Islet of Langerhans (tissue), 1 donor: ENCODE data around the gene SRPK1.
A peak's percentile ranks its signal among the peaks of the same experiment; 100 is the strongest.

ENCODE experiments used
- FAIRE-seq: peaks from one replicate; lab custom pipeline; 2011; peaks lifted over from hg19 to GRCh38; lab: Jason Lieb, UNC

The SRPK1 gene

GRCh38 chr6:35897486-35897885 is 23.4 kb downstream of the SRPK1 start:
- FAIRE-seq, result no peak

GRCh38 chr6:35897036-35897435 is 23.9 kb downstream of the SRPK1 start:
- no peak for FAIRE-seq

DNA sequence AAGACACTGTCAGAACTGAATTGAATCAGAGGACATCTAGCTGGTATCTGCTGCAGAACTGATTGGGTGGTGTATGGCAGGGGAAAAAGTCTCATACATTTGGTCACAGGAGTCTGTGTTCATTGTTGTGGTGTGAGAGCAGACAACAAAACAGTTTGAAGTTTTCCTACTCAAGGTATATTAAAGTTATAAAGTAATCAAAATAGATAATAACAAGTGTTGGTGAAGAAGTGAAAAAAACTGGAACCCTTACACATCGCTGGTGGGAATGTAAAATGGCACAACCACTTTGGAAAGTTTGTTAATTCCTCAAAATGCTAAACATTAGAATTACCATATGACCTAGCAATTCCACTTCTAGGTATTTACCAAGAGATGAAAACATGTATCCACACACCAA is 24.7 kb downstream of the SRPK1 start:
- FAIRE-seq, result no peak

- FAIRE-seq, result no peak
Observed at GRCh38 chr6:35895560-35895959, 25.3 kb downstream of the SRPK1 start.

GRCh38 chr6:35894776-35895175 is 26.1 kb downstream of the SRPK1 start:
- no peak for FAIRE-seq

DNA sequence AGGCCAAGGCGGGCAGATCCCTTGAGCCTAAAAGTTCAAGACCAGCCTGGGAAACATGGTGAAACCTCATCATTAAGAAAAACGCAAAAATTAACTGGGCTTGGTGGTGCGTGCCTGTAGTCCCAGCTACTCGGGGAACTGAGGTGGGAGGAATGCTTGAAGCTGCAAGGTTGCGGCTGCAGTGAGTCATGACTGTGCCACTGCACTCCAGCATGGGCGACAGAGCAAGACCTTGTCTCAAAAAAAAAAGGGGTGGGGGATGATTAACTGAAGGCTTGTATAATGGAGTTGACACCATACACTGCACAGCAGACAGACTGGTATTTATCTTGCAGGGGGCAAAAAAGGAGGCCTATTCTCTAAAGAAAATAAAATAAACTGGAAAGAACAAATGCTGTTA is 27.7 kb downstream of the SRPK1 start:
- FAIRE-seq, result no peak

DNA sequence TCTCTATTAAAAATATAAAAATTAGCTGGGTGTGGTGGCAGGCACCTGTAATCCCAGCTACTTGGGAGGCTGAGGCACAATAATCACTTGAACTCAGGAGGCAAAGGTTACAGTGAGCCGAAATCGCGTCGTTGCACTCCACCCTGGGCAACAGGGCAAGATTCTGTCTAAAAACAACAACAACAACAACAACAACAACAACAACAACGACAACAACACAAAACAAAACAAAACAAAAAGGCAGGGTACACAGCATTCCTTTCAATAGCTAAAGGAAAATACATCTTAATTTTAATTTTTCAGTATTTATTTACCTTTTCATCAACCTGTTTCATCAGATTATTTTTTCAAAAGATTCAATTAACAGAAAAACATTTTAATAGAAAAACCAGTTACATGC is 28.4 kb downstream of the SRPK1 start:
- FAIRE-seq, result peak; percentile 83

GRCh38 chr6:35879151-35879550 is 41.7 kb downstream of the SRPK1 start:
- no peak for FAIRE-seq

GRCh38 chr6:35876902-35877301 is 44.0 kb downstream of the SRPK1 start:
- FAIRE-seq, result no peak

- no peak for FAIRE-seq
Observed at GRCh38 chr6:35874730-35875129, 46.2 kb downstream of the SRPK1 start.

GRCh38 chr6:35859367-35859766 is 61.5 kb downstream of the SRPK1 start:
- FAIRE-seq, result no peak

DNA sequence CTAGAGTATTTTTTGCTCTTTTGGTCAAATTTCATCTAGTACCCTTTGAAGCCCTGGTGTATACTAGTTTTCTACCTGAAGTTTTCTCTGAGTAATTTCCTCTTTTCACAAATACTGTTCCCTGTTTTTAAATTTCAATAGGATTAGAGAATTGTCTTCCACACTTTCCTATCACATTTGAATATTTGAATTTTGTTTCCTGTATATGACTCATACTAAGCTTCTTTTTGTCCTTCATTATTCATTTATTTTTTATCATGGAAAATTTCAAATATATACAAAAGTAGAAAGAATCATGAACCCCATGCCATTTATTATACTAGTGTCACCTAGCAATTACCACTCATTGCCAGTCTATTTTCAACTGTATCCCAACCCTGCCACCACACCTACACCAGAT is 63.0 kb downstream of the SRPK1 start:
- FAIRE-seq, result no peak

DNA sequence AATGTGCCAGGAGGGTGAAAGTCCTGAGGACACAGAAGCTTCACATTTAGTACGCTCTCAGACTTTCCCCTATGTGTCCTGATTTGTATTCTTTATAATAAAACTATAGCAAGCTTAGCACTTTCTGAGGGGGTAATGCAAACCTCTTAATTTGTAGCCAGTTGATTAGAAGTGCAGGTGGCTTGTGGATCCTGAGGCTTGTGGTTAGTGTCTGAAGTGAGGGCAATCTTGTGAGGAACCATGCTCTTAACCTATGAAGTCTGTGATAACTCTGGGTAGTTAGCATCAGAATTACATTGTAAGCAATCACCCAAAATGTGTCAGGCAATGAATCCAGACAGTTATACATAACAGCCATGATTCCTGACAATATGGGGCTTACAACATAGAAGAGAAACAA is 64.6 kb downstream of the SRPK1 start:
- no peak for FAIRE-seq

GRCh38 chr6:35852994-35853393 is 67.9 kb downstream of the SRPK1 start:
- FAIRE-seq, result no peak

GRCh38 chr6:35850208-35850607 is 70.7 kb downstream of the SRPK1 start:
- FAIRE-seq, result no peak

GRCh38 chr6:35844290-35844689 is 76.6 kb downstream of the SRPK1 start:
- FAIRE-seq, result no peak

GRCh38 chr6:35842381-35842780 is 78.5 kb downstream of the SRPK1 start:
- FAIRE-seq, result no peak

- no peak for FAIRE-seq
Observed at GRCh38 chr6:35839019-35839418, 81.9 kb downstream of the SRPK1 start.

DNA sequence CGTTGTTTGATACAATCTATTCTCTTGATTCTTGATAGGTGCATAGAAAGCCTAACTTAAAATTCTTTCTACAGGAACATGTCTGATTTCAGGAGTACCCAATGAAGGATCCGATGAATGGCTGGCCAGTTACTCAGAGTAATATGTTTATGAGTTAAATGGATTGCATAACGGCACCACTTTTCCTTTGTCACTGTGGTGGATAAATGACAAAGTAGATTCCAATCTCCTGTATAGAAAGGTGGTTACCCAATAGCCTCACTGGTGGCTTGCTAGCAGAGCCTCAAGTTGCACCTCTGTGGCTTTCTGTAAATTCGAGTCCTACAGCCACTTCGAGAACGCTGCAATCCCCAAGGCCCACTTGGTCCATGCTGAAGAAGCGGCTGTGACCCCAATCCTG is 87.4 kb downstream of the SRPK1 start:
- no peak for FAIRE-seq

- no peak for FAIRE-seq
Observed at GRCh38 chr6:35831257-35832007, 89.5 kb downstream of the SRPK1 start.

DNA sequence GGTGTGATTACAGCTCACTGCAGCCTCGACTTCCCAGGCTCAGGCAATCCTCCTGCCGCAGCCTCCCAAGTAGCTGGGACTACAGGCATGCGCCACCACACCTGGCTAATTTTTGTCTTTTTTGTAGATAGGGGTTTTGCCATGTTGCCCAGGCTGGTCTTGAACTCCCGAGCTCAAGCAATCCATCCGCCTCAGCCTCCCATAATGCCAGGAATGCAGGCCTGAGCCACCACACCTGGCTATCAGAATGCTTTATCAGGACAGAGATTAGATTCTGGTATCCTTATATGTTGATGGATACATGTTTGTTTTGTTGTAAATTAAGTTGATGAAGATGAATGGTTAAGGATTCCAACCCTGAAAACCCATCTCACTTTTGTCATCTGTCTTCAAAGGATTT is 91.6 kb downstream of the SRPK1 start:
- FAIRE-seq, result no peak

DNA sequence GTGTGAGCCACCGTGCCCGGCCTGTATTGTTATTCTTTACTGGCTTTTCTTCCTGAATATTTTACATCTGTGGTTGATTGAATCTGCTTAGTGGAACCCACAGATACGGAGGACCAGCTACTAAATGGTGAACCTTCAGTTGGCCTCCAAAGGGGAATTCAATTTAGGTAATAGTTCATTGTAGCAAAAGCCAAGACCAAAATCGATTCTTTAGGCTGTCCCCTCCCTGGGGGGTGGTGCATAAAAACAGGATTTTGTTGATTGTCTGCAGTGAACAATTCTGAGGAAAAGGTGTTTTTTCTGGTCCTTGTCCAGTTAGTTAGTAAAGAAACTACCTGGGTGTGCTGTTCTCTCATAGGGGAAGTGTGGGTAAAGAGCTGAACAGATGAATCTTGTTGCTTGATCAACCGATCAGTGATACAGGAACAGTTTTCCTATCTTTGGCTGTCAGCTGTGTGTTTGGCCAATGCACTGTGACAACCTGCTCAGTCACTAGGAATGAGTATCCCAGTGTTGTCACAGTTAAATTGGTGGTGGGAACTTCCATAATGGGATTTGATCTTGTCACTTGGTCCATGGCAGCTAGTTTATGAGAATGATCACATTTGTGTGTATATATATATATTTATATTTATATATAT is 96.2 kb downstream of the SRPK1 start:
- FAIRE-seq, result no peak

DNA sequence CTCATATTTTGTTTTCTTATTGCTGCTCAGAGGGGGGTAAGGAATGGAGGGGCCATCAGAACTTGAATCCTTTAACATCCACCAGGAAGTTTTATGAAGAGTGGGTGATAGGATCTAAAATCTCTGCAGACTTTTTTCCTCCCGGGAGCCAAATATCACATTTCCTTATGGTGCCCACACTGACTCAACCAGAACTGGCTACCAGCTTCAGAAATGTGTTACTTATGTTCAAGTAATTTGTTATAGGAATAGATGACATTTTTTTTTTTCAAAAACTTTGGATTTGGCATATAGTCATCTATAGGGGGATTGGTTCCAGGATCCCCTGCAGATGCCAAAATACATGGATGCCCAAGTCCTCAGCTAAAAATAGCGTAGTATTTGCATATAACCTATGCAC is 97.3 kb downstream of the SRPK1 start:
- FAIRE-seq, result no peak

- no peak for FAIRE-seq
Observed at GRCh38 chr6:35817515-35817914, 103.4 kb downstream of the SRPK1 start.
